B cell (primary cell): ENCODE results near the gene LRSAM1.

Experiments used
- EZH2 ChIP-seq: IDR thresholded peaks from 2 replicates; pipeline ENCODE4 v1.6.1; 2012; ENCODE audit warnings: borderline replicate concordance, low read depth, mild to moderate bottlenecking, moderate library complexity, low read length; ENCODE audit not compliant: insufficient read depth, poor library complexity, severe bottlenecking
- TF ChIP-seq, protein P1 (sequence below): fragments of 200-600 bp; IDR thresholded peaks from one replicate; pipeline ENCODE4 v1.8.0; 2022; ENCODE audit warnings: antibody characterized with exemption, mild to moderate bottlenecking

DNA sequence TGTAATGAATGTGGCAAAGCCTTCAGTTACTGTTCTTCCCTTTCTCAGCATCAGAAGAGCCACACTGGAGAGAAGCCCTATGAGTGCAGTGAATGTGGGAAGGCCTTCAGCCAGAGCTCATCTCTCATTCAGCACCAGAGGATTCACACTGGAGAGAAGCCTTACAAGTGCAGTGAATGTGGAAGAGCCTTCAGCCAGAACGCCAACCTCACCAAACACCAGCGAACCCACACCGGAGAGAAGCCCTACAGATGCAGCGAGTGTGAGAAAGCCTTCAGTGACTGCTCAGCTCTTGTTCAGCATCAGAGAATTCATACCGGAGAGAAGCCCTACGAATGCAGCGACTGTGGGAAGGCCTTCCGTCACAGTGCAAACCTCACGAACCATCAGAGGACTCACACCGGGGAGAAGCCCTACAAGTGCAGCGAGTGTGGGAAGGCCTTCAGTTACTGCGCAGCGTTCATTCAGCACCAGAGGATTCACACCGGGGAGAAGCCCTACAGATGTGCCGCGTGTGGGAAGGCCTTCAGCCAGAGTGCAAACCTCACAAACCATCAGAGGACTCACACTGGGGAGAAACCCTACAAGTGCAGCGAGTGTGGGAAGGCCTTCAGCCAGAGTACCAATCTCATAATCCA lies 6.9 kb upstream of the LRSAM1 start:
- TF ChIP-seq, protein P1, sequence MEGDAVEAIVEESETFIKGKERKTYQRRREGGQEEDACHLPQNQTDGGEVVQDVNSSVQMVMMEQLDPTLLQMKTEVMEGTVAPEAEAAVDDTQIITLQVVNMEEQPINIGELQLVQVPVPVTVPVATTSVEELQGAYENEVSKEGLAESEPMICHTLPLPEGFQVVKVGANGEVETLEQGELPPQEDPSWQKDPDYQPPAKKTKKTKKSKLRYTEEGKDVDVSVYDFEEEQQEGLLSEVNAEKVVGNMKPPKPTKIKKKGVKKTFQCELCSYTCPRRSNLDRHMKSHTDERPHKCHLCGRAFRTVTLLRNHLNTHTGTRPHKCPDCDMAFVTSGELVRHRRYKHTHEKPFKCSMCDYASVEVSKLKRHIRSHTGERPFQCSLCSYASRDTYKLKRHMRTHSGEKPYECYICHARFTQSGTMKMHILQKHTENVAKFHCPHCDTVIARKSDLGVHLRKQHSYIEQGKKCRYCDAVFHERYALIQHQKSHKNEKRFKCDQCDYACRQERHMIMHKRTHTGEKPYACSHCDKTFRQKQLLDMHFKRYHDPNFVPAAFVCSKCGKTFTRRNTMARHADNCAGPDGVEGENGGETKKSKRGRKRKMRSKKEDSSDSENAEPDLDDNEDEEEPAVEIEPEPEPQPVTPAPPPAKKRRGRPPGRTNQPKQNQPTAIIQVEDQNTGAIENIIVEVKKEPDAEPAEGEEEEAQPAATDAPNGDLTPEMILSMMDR, result no peak
- no peak for TF ChIP-seq EZH2
